NOMO-1 treated with dmso at 0.1 percent for 144 hours (cell line): ENCODE results near the gene MTMR12.
A peak's percentile ranks its signal among the peaks of the same experiment; 100 is the strongest.
"Not testable (repeated sequence)": the region's sequence is repeated elsewhere in the genome, so short reads cannot be mapped to it uniquely, and the experiment has no call there.

Experiments
- DNase-seq: peaks from one replicate; lab custom pipeline; 2025; ENCODE audit not compliant: unreplicated experiment; lab: John Stamatoyannopoulos, UW

MTMR12 gene

GRCh38 chr5:32325616-32326015, 12.9 kb upstream of the MTMR12 start:
- no peak for DNase-seq

DNA sequence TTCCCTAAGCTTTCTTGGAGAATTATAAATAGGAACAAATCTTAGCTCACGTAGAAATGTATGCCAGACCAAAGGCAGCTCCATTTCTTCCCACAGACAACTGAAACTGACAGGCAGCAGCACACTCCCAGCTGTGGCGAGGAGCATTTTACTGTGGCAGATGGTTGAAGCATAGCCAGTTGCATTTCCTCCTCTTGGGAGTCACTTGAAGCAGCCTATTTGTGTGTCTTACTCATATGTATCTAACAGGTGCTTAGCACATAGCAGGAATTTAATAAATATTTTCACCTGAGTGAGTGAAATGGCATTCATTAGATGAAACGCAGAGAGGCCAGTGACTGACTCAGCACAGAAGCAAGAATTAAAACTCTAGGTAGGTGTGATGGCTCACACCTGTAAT, 12.3 kb upstream of the MTMR12 start:
- no peak for DNase-seq

DNA sequence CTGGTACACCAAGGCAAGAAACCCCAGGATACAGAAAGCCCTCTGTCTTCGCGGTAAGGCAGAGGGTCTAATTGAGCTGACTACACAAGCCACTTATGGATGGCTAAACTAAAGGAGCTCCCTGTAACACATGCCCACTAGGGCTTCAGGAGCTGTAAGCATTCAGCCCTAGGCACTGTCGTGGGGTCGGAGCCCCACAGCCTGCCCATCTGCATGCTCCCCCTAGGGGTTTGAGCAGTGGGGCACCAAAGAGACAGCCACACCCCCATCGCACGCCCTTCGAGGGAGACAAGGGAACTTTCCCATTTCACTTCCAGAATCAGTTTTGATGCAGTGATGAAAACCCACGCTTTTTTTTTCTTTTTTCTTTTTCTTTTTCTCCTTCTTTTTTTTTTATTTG, 11.0 kb upstream of the MTMR12 start:
- DNase-seq, result no peak

- DNase-seq, result no peak
These were observed 10.1 kb upstream of the MTMR12 start for GRCh38 chr5:32322882-32323281.

GRCh38 chr5:32321787-32322186, 9.0 kb upstream of the MTMR12 start:
- DNase-seq, result peak; percentile 63

GRCh38 chr5:32320576-32320975, 7.8 kb upstream of the MTMR12 start:
- no peak for DNase-seq

DNA sequence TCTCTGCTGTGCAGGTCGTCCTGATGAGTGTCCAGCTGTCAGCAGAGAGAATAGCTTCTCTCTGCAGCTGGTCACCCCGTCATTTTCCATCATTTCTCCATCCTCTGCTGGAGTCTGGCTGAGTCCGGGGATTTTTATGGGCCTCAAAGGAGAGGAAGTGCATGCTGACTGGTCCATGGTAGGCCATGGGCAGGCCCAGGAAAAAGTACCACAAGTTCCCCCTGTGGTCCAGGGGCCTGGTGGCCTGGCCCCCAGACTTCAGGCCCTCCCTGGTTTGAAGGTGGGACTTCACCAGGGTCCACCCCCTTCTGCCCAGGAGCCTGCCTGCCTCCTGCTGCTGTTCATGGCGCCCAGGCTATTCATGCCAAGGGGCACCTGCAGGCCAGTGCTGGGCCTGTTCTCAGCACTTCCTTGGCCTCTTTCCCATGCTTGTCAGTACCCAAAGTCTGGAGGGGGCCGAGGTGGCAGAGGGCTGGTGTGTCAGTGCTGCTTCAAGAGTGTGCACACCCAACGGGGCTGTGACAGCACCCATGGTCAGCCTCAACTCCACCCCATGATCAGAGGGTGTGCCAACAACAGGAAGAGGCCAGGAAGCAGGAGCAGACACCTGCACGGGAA, 7.3 kb upstream of the MTMR12 start:
- no peak for DNase-seq

GRCh38 chr5:32319392-32319791, 6.7 kb upstream of the MTMR12 start:
- DNase-seq, result no peak

- DNase-seq, result no peak
These were observed 4.3 kb upstream of the MTMR12 start for GRCh38 chr5:32317041-32317440.

GRCh38 chr5:32315221-32316014, 2.7 kb upstream of the MTMR12 start:
- DNase-seq, result no peak

DNA sequence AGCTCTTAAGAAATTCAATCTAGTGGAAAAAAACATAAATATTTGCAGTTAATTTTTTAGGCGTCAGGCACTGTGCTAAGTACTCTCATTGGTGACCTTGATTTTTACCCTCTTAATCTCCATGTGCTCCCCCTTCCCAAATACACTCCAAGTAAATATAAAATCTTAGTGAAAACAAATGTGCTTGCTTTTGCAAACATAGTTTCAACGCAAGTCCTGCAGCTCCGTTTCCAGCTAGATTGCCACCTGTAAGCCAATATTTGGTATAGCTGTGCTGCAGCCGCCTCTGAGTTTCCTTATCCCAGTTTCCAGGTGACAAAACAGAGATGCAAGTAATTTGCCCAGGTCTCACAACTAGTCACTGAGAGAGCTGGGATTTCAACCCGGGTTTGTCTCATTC, 1.9 kb upstream of the MTMR12 start:
- DNase-seq, result no peak

DNA sequence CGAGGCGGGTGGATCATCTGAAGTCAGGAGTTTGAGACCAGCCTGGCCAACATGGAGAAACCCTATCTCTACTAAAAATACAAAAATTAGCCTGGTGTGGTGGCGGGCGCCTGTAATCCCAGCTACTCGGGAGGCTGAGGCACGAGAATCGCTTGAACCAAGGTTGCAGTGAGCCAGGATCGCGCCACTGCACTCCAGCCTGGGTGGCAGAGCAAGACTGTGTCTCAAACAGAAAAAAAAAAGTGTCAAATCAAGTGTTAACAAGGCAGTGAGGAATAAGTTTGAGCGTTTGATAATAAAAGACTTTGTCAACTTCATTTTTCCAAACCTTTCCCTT, 1.4 kb upstream of the MTMR12 start:
- DNase-seq, result not testable (repeated sequence)

GRCh38 chr5:32312197-32312594, 543 bp downstream of the MTMR12 start:
- no peak for DNase-seq

DNA sequence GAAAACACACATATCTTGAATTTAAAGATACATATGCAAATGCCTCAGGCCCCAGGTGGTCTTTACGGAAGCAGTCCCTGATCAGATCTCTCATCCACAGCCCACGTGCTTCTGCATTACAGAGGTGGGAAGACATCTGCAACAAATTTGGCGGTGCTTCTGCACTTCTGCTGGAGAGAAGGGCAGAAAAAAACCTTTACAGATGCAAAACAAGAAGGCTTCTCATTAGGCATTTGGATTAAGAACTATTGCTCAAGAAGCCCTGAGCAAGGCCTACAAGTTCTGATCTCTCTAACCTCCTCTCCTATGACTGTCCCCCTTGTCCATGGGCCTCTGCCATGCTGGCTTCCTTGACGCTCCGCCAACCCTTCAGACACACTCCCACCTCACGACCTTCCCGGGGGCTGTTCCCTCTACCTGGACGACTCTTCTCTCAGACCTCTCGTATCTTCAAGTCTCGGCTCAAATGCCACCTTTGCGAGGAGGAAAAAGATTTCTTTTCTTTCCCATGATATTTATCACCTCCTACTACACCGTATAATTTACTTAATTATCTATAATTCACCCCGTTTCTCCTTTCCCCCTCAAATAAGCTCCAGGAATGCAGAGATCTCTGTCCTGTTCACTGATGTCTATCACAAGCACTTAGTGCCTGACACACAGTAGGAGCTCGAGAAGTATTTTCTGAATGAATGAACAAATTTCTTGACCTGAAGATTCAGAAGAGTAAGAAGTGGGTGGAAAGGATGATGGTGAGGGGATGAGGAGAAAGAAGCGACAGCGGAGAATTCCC, 1.1 kb downstream of the MTMR12 start:
- DNase-seq, result no peak

DNA sequence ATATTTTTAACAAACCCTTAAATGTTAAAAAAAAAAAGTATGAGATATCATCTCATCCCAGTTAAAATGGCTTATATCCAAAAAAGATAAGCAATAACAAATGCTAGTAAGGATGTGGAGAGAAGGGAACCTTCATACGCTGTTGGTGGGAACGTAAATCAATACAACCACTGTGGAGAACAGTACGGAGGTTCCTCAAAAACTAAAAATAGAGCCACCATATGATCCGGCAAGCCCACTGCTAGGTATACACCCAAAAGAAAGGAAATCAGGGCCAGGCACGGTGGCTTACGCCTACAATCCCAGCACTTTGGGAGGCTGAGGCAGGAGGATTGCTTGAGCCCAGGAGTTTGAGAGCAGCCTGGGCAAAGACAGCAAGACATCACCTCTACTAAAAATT, 3.0 kb downstream of the MTMR12 start:
- peak; percentile 74 for DNase-seq

GRCh38 chr5:32308946-32309345, 3.8 kb downstream of the MTMR12 start:
- DNase-seq, result no peak

DNA sequence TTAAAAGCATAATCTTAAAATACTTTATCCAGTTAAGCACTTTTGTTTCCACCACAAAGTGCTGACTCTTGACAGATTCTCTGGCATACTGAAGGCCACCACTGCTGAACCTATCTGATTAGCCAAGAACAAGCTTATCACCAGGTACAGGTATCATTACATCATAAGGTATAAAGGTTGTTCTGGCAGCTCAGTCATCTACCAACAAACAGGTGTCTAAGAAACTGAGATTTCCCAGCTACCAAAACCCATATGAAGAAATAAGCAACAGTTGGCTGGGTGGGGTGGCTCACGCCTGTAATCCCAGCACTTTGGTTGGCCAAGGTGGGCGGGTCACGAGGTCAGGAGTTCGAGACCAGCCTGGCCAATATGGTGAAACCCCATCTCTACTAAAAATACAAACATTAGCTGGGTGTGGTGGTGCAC, 5.0 kb downstream of the MTMR12 start:
- DNase-seq, result no peak

- no peak for DNase-seq
These were observed 8.1 kb downstream of the MTMR12 start for GRCh38 chr5:32304622-32305021.

DNA sequence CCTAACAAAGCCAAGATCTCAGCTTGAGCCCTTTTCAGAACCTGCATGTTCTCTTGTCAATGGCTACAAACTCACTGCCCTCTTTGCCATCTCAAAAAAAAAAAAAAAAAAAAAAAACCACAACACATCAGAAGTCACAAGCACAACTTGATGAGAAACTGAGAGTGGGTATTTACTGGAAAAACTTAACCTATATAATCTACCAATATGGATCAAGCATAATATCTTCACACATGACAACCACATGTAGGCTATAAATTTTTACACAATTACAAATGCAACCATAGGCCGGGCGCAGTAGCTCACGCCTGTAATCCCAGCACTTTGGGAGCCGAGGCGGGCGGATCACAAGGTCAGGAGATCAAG, 9.0 kb downstream of the MTMR12 start:
- DNase-seq, result no peak

DNA sequence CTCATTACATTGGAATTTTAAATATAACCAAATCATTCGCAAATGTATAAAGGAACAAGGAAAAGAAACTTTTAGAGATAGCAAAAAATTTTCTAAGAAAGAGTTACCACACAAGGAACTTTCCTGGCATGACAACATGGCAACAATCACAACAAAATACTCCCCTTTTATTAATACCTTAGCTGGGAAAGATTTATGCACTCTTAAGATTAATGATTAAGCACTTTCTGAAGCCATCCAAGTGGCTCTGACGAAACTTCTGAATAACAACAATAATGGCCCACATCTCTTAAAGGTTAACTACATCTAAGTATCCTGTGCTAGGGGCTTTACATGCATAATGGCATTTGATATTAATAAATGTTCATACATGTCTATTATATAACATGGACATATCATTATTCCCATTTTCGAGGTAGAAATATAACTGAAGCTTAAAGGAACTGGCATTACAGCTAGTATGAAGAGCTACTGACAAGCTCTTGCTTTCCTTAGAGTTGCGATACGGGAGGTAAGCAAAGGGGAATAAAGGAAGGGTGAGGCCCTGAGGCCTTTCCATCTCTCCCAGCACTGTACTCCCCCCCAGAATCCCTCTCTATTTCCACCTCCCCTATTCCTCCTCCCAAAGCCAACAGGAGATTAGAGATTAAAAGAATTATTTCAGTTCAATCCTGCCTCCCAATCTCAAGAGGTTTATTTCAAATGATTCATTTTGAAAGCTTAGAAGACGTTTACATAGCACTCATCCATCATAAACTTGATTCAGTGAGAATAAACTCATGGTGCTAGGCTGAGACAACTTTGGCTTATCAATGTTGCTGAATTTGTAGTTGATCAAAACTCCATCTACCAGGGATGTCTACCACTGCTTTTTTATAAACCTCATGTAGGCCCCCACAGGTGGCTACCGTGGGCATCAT, 9.6 kb downstream of the MTMR12 start:
- DNase-seq, result no peak

- no peak for DNase-seq
These were observed 10.8 kb downstream of the MTMR12 start for GRCh38 chr5:32301891-32302290.
